ENCODE measurements around the gene SUCNR1.
"Not testable (repeated sequence)": the region's sequence is repeated elsewhere in the genome, so short reads cannot be mapped to it uniquely, and the experiment has no call there.

The SUCNR1 gene

DNA sequence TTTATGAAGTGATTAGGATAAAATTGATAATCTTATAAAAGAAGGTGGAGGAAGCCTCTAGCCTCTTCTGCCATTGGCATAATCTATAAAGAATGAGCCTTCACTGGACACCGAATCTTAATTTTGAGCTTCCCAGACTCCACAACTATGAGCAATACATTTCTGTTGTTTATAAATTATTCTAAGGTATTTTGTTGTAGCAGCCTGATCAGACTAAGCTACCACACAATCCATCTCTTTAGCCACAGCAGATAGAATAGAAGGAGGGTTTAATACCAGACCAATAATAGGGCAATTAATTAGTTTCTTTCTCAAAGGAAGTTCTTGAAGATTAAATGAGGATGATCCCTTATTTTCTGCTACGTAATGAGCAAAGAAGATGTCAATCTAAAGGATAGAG is 33.3 kb downstream of the SUCNR1 start:
- Mint-ChIP-seq H3K27ac (no peak overlapping the region), H3K9me3 (no peaks in the 10 kb centered on the region), H3K4me3 (no peak overlapping the region), H3K36me3 (no peaks in the 10 kb centered on the region), H3K27me3 (no peaks in the 10 kb centered on the region), H3K4me1 (no peaks in the 10 kb centered on the region)

- no peak overlapping the region for H3K27ac Mint-ChIP-seq
- H3K9me3 Mint-ChIP-seq, result no peaks in the 10 kb centered on the region
- no peaks in the 10 kb centered on the region for H3K36me3 Mint-ChIP-seq
- no peaks in the 10 kb centered on the region for H3K27me3 Mint-ChIP-seq
- no peak overlapping the region for H3K4me3 Mint-ChIP-seq
- H3K4me1 Mint-ChIP-seq, result no peaks in the 10 kb centered on the region
Observed at GRCh38 chr3:151908399-151908798, 35.0 kb downstream of the SUCNR1 start.

DNA sequence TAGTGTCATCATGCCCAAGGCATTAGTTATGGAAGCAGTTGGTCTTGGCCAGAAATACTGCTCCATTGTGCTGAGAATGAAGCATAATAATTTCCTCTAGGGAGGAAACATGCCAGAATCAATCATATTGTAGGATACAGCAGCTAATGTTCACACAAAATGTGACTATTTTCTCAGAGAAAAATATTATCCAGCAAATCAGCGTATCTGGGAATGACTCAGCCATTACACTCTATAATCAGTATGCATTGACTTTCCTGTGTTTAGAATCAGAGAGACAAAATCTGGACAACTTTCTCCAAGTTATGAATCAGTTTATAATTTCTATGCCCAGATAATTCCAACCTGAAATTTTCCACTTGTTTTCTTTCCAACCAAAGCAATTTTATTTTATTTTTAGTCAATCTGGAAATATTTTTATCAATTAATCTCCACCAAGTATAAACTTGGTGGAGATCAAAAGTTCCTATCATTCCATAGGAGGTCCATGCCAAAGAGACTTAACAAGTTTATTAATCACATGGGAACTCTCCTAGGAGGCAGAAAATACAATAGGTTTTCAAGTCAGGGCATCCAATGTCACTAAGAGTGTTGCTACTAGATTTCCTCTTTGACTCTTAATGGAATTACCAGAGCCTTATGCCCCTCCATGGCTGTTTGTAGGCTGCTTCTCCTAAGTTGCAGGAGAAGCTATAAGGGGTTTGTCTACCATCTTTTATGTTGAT is 36.4 kb downstream of the SUCNR1 start:
- H3K36me3 Mint-ChIP-seq, result no peaks in the 10 kb centered on the region

GRCh38 chr3:151911462-151911861 is 38.0 kb downstream of the SUCNR1 start:
- Mint-ChIP-seq H3K36me3 (no peaks in the 10 kb centered on the region), H3K9me3 (no peaks in the 10 kb centered on the region), H3K27me3 (no peaks in the 10 kb centered on the region), H3K27ac (no peak overlapping the region), H3K4me1 (no peaks in the 10 kb centered on the region), H3K4me3 (no peak overlapping the region)

More for the DNA sequence above, 36.4 kb downstream of the SUCNR1 start:
- Mint-ChIP-seq H3K9me3 (no peaks in the 10 kb centered on the region), H3K4me1 (no peaks in the 10 kb centered on the region), H3K27ac (no peak overlapping the region), H3K27me3 (no peaks in the 10 kb centered on the region), H3K4me3 (no peak overlapping the region)

DNA sequence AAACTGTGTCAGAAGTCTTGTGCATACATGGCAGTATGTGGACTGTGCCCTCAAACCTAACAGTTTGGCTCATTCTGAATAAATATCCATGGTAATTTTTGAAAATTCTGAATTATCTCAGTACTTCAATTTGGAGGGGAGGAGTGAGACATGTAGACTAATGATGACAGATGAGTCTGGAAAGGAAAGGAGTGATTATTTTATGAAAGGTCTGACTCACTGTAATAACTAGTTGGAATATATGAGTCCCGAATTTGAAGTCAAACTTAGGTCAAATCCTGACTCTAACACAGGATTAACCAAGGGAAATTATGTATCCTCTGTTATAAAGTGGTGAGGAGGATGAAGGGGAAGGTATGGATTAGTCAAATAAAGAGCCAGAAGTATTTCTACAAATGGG is 38.6 kb downstream of the SUCNR1 start:
- no peak overlapping the region for H3K4me3 Mint-ChIP-seq
- H3K9me3 Mint-ChIP-seq, result no peaks in the 10 kb centered on the region
- H3K27ac Mint-ChIP-seq, result no peak overlapping the region
- no peaks in the 10 kb centered on the region for H3K4me1 Mint-ChIP-seq
- H3K36me3 Mint-ChIP-seq, result no peaks in the 10 kb centered on the region
- no peaks in the 10 kb centered on the region for H3K27me3 Mint-ChIP-seq

- H3K36me3 Mint-ChIP-seq, result no peaks in the 10 kb centered on the region
- H3K27me3 Mint-ChIP-seq, result no peaks in the 10 kb centered on the region
- H3K4me1 Mint-ChIP-seq, result no peaks in the 10 kb centered on the region
- no peak overlapping the region for H3K27ac Mint-ChIP-seq
- no peak overlapping the region for H3K4me3 Mint-ChIP-seq
- H3K9me3 Mint-ChIP-seq, result no peaks in the 10 kb centered on the region
Observed at GRCh38 chr3:151916781-151917180, 43.3 kb downstream of the SUCNR1 start.

DNA sequence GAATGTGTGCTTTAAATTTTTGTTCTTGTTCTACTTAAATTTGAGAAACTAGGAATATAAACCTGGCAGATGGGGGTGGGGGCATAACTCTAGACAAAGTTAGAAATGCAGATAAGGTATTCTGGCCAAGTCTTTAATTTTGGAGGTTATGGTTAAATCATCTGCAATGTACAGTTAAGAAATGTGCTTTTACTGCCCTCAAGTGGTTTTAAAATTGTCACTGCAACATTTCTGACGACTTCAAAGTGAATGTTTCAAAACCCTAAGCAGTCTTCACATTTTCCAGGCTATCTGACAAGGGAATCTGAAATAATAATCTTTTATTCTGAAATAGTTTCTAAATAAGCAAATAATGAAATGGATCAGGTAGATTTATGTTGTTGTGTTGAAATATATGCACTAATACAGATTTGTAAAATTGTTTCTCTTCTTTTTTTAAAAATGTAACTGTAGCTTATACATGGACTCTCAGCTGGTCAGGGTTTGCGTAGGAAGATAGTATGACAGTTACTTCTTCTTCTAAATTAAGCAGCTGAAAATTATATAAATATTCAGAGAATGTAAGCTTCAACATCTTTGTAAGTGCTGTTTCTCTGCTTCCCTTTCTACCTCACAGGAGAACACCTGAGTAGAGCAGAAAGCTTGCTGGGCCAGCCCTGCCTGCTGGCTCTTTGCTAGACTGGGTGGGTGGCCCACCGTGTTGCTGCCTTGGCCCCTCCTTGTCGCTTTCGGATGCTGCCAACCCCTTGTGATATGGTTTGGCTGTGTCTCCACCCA is 45.0 kb downstream of the SUCNR1 start:
- Mint-ChIP-seq H3K9me3 (no peaks in the 10 kb centered on the region), H3K27ac (no peak overlapping the region), H3K4me1 (no peaks in the 10 kb centered on the region), H3K27me3 (no peaks in the 10 kb centered on the region), H3K36me3 (no peaks in the 10 kb centered on the region), H3K4me3 (no peak overlapping the region)

DNA sequence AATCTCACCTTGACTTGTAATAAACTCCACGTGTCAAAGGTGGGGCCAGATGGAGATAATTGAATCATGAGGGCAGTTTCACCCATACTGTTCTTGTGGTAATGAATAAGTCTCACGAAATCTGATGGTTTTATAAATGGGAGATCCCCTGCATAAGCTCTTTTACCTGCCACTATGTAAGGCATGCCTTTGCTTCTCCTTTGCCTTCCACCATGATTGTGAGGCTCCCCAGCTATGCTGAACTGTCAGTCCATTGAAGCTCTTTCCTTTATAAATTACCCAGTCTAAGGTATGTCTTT is 45.5 kb downstream of the SUCNR1 start:
- Mint-ChIP-seq H3K4me3 (no peak overlapping the region), H3K36me3 (no peaks in the 10 kb centered on the region), H3K27ac (no peak overlapping the region), H3K9me3 (no peaks in the 10 kb centered on the region), H3K4me1 (no peaks in the 10 kb centered on the region), H3K27me3 (no peaks in the 10 kb centered on the region)

DNA sequence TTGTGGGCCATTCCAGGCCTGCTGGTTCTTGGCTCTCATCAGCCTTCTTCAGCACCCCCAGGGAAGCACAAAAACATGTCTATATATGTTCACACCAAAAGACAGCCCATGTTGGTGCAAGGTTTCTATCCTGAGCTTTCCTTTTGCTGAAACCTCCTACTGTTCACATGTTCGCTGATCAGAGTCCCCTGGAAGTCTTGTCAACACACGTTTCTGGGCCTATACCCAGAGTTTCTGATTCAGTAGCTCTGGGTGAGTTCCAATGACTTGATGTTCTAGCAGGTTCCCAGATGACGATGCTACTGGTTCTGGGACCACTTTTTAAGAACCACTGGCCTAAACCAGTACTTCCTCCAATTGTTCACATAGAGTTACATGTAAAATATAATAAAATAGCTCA is 46.0 kb downstream of the SUCNR1 start:
- H3K27ac Mint-ChIP-seq, result no peak overlapping the region
- no peak overlapping the region for H3K4me3 Mint-ChIP-seq
- H3K4me1 Mint-ChIP-seq, result no peaks in the 10 kb centered on the region
- no peaks in the 10 kb centered on the region for H3K9me3 Mint-ChIP-seq
- no peaks in the 10 kb centered on the region for H3K36me3 Mint-ChIP-seq
- no peaks in the 10 kb centered on the region for H3K27me3 Mint-ChIP-seq

- Mint-ChIP-seq H3K27me3 (no peaks in the 10 kb centered on the region), H3K4me3 (no peak overlapping the region), H3K36me3 (no peaks in the 10 kb centered on the region)
Observed at GRCh38 chr3:151923901-151924300, 50.5 kb downstream of the SUCNR1 start.

GRCh38 chr3:151924753-151925152 is 51.3 kb downstream of the SUCNR1 start:
- H3K4me1 Mint-ChIP-seq, result no peaks in the 10 kb centered on the region
- no peaks in the 10 kb centered on the region for H3K36me3 Mint-ChIP-seq
- no peaks in the 10 kb centered on the region for H3K27me3 Mint-ChIP-seq
- no peak overlapping the region for H3K27ac Mint-ChIP-seq
- H3K9me3 Mint-ChIP-seq, result no peaks in the 10 kb centered on the region
- no peak overlapping the region for H3K4me3 Mint-ChIP-seq

More at GRCh38 chr3:151923901-151924300, 50.5 kb downstream of the SUCNR1 start:
- no peak overlapping the region for H3K27ac Mint-ChIP-seq
- no peaks in the 10 kb centered on the region for H3K9me3 Mint-ChIP-seq
- no peaks in the 10 kb centered on the region for H3K4me1 Mint-ChIP-seq

DNA sequence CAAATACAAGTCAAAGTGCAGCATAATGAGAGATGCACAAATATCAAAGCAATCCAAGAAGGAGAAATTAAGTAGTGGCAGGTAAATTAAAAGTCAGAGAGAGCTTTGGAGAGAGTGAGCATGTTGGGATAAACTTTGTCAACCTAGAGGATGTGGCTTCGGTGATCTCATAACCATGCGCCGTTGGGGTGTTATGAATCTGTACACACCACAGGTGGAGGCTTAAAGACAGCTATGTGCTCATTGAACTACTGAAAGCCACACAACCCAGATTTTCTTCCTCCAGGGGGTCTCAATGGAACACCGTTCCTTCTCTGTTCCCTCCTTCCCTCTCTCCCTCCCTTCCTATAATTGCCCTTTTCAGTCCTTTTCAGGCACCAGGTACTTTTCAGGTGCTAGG is 52.0 kb downstream of the SUCNR1 start:
- no peaks in the 10 kb centered on the region for H3K36me3 Mint-ChIP-seq

GRCh38 chr3:151925876-151926275 is 52.4 kb downstream of the SUCNR1 start:
- Mint-ChIP-seq H3K4me3 (no peak overlapping the region), H3K27me3 (no peaks in the 10 kb centered on the region), H3K36me3 (no peaks in the 10 kb centered on the region), H3K27ac (no peak overlapping the region), H3K9me3 (no peaks in the 10 kb centered on the region), H3K4me1 (no peaks in the 10 kb centered on the region)

More for the DNA sequence above, 52.0 kb downstream of the SUCNR1 start:
- no peak overlapping the region for H3K4me3 Mint-ChIP-seq
- no peak overlapping the region for H3K27ac Mint-ChIP-seq
- H3K9me3 Mint-ChIP-seq, result no peaks in the 10 kb centered on the region
- no peaks in the 10 kb centered on the region for H3K4me1 Mint-ChIP-seq
- H3K27me3 Mint-ChIP-seq, result no peaks in the 10 kb centered on the region

- Mint-ChIP-seq H3K27me3 (no peaks in the 10 kb centered on the region), H3K4me3 (no peak overlapping the region), H3K27ac (no peak overlapping the region), H3K4me1 (no peaks in the 10 kb centered on the region), H3K9me3 (no peaks in the 10 kb centered on the region), H3K36me3 (no peaks in the 10 kb centered on the region)
Observed at GRCh38 chr3:151926956-151927355, 53.5 kb downstream of the SUCNR1 start.

DNA sequence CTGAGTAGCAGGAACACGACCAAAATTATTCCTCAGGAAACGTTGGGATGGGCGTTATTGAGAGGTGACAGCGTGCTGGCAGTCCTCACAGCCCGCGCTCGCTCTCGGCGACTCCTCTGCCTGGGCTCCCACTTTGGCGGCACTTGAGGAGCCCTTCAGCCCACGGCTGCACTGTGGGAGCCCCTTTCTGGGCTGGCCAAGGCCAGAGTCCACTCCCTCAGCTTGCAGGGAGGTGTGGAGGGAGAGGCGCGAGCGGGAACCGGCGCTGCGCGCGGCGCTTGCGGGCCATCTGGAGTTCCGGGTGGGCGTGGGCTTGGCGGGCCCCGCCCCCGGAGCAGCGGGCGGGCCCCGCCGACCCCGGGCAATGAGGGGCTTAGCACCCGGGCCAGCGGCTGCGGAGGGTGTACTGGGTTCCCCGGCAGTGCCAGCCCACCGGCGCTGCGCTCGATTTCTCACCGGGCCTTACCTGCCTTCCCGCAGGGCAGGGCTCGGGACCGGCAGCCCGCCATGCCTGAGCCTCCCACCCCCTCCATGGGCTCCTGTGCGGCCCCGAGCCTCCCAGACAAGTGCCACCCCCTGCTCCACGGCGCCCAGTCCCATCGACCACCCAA is 54.6 kb downstream of the SUCNR1 start:
- H3K4me1 Mint-ChIP-seq, H3K36me3 Mint-ChIP-seq, H3K27ac Mint-ChIP-seq, H3K27me3 Mint-ChIP-seq, H3K9me3 Mint-ChIP-seq, H3K4me3 Mint-ChIP-seq: not testable (repeated sequence)

DNA sequence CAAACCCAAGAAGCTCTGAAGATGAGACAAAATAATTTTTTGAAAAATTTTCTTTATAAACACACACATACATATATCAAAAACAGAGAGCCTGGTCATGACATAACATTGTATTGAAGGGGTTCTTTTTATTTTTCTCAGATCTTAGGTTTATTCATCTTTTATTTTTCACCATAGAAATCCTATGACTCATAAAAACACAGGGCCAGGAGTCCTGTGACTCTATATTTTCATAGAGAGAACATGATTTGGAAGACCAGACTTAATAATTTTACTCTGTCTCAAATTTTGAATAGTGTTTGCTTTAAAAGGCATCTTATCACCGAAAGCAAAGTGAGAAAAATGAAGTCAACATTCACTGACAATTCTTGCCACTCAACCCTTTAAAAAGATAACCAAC is 57.7 kb downstream of the SUCNR1 start:
- H3K27ac Mint-ChIP-seq, result no peak overlapping the region
- no peaks in the 10 kb centered on the region for H3K27me3 Mint-ChIP-seq
- H3K36me3 Mint-ChIP-seq, result no peaks in the 10 kb centered on the region
- H3K4me3 Mint-ChIP-seq, result no peak overlapping the region
- H3K4me1 Mint-ChIP-seq, result no peaks in the 10 kb centered on the region
- H3K9me3 Mint-ChIP-seq, result no peaks in the 10 kb centered on the region
